HK-2 (cell line): Measurements from ENCODE around the gene NKX1-1.

Experiments
- DNase-seq: peaks from one replicate; pipeline ENCODE4 v3.0.0-alpha.2; 2018; ENCODE audit not compliant: unreplicated experiment

The NKX1-1 gene

DNA sequence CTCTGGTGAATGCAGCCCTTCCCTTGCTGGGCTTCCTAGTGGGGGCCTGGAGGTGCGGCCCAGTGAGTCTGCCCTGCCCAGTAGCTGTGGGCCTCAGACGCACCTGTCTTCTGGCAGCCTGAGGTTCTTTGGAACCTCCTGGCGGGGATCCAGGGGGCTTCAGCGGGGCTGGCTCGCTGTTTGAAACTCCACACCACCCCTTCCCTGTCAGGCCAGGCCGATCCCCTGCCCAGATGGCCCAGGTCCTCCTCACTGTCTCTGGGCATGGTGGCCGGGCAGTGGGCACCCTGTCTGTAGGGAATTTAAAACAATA is 10.7 kb upstream of the NKX1-1 start:
- DNase-seq = no peak

DNA sequence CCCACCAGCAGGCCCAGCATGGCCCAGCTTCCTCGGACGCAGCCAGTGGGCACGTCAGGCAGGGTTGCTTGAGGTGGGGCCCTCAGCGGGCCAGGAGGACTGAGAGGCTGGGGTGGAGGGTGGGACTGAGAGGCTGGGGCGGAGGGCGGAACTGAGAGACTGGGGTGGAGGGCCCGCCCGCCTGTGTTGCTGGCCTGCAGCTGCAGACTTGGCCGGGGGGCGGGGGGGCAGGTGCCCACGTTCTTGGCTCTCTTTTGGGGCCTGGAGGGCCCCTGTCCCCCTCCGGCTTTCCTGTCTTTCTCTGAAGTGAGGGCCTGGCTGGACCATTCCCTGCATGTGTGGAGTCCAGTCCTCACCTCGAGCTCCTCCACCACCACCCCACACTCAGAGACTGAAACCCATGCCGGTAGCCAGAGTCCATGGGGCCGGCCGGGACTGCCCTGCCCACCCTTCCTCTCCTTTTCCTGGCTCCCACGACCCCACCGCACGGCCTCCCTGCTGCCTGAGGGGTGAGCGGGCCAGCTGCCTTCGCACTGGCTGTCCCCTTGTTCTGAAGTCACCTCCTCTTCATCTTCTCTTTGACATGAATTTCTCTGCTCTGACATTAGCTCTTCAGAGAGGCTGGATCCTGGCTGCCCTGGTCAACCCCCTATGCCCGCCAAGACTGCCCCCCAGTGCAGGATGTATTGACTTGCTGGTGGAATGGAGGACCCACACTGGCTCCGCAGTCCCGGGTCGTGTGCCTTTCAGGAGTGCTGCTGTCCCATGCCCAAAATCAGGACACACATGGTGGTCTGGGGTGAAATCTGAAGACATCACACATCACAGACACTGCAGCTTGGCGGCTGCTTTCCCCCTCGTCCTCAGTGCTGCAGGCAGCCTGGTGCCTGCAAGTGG is 10.1 kb upstream of the NKX1-1 start:
- DNase-seq = no peak

DNA sequence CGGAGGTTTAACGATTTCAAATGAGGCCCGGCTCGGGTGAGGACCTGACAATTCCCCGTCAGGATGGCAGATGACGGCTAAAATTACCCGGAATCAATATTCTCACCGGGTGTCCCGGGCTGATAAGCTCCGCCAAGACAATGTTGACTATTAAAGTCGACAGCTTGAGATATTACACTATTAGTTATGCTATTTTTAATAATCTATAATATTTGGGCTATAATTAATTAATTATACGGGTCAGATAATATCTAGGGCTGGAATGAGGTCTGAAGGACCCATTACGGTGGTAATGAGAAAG is 9.4 kb upstream of the NKX1-1 start:
- no peak for DNase-seq

DNA sequence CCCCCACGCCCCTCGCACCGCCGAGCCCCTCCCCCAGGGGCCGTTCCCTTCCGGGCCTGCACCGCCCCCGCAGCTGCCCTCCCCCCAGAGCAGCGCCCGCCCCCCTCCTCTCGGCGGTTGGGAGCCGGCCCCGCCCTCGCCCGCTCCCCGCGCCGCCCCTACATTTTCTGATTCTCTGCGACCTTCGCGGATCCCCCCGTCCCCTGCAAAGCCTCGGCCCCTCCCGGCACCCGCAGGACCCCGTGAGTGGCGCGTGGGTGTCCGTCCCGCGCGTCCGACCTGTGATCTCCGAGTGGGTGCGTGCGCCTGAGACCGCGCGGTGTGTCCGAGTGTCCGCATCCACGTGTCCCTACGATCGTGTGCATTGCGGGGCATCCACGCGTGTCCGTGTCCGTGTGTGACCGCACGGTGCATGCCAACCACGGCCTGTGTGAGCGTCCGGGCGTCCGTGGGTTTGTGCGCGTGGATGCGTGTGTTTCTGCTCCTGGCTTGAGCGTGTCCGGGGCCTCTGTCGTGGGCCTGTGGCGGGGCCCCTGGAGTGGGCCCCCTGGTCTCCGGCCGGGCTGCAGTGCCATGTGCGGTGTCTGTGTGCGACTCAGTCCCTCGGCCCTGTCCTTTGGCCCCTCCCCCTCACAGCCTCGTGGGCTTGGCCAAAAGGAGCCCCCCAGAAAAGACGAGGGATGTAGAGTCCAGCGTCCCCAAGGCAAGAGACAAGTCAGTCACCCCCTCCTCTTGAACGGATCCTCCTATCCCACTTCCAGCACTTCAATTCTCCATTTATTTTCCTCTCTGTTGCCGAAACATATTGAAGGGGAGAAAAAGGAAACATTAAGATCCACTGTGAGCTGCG is 8.8 kb upstream of the NKX1-1 start:
- no peak for DNase-seq

DNA sequence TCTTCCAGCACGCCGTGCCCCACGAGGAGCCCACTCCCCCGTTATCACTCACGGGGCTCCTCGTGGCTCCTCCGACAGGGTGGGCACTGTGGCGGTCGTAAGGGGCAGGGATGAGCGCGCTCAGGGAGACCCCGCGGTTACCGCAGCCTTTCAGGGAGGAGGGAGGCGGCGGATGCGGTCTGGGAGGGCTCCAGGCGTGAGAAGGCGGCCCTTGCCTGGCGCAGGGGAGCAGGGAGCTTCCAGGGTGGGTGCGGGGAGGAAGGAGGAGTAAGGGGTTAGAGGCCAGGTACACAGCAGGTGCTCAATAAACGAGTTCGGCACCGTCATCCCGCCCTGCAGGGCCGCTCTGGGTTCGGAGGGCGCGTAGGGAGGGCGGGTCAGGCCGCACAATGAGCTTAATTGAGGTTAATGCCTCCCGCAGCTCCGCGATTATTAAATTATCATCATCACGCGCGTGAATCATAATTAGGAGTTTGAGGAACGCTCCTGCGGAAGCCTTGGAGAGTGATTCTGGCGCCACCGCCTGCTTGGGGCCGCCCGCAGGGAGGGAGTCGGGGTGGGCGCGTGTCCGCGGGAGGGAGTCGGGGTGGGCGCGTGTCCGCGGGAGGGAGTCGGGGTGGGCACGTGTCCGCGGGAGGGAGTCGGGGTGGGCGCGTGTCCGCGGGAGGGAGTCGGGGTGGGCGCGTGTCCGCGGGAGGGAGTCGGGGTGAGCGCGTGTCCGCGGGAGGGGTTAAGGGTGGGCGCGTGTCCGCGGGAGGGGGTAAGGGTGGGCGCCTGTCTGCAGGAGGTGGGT is 7.6 kb upstream of the NKX1-1 start:
- no peak for DNase-seq

DNA sequence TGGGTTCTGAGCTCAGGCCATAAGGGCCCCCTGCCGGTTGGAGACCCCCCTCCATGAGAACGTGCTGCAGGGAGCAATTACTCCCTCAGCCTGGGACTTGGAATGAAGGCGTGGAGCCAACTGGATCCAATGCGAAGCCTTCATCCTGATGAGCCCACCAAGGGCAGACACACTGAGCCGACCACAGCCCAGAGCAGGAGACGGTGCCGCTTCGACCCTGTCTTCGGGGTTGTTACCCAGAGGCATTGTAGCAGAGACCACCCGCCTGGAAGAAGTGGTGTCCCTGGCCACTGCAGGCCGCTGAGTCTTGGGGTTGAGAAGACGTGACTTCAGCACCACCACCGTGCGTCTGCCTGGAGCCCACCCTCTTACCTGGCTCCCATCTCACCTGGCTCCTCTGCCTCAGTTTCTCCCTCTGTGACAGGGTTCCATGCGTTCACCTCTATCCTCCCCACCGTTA is 7.0 kb upstream of the NKX1-1 start:
- DNase-seq = no peak

DNA sequence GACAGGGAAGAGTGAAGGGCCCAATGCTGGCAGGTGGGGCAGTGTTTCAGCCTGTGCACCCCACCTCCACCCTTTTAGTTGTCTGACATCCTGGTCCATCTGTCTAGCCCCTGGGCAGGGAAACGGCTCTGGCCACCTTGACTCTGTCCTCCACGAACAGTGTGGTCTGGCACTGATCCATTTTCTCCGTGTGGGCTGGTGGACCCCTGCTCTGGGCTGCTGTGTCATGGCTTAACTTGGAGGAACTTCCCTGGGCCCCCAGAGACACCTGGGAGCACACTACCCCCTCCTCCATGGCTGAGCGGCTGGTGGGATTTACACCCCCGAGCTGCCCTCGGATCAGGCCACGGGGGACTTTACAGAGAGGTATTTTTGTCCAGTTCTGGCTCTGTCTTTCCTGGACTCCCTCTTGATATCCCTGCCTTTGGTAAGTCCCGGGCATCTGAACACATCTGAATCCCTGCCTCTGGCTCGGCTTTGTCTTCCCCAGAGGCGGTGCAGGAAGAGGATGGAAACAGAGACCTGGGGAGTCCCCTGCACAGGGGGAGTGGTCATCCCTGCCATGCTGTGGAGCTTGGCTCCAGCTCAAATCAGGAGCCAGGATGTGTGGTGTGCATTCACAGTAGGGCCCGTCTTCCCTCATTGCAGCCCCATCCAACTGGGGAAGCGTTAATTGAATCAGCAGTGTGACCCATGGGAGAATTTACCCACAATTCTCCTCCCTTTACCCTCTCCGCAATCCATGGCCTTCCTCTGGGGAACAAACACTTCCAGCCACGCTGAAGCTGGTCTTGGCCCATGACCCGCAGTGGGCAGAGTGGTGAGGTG is 6.3 kb upstream of the NKX1-1 start:
- no peak for DNase-seq

DNA sequence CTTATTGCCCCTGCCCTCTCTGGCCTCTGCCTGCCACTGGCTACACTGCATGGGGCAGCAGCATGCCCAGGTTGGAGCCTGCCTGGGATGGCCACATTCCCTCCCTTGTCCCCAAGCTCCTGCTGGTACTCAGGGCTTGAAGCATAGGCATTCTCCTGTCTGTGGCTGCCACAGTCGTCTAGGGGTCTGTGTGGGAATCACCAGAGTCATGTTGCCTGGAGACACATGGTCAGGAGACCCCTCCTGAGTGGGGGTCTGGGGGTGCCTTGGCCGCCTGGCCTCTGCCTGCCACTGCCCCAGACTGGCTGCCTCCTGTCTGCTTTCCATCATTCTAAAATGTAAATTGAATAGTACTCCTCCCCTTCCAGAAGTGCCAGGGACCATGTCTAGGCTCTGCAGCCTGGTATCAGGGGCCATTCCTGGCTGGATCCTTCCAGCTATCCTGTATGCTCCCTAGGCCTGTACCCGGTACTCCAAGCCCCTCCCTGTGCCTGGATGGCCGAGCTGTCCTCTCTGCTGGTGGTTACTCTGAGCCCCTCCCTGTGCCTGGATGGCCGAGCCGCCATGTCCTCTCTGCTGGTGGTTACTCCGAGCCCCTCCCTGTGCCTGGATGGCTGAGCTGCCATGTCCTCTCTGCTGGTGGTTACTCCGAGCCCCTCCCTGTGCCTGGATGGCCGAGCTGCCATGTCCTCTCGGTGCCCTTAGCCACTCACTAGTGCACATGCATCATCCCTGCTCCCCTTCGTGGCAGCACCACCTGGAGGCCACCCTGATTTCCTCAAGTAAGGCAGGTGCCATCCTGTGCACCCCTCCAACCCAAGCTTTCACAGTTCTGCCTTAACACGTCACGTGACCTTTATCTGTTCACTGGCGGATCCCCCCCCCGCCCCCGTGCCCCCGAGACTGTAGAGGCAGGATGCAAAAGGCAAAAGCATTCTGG is 5.5 kb upstream of the NKX1-1 start:
- DNase-seq = no peak

DNA sequence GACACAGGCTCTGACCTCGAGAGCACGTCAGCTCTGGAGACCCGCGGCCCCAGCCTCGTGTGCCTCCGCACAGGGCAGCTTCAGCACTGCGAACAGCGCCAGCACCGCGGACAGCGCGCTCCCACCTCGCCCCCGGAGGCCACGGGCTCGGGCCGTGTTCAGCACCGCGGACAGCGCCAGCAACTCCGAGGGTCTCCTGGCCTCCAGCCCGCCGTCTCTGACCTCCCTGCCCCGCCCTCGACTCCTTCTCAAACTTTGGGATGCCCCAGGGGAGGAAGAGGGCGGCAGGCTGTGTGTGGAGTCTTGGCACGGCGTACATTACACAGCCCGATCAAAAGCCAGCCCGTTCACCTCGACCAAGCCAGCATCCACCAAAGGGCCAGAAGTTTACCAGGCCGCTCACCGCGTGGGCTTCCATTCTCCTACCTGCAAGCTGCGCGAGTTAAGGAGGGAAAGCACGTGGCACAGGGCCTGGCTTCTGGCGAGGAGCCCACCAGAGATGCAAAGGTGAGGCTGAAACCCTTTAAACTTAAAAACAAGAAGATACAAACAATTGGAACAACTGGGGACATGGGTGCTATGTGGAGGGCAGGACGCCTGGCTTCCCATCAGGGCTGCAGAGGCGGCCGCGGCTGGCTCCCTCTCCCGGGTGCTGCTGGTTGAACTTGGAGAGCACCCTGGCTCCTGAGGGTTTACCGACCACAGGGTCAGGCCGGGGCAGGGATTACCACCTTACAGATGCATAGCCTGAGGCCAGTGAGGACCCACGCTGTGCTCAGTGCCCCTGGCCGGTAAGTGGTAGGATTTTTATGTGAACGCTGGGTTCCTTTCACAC is 4.5 kb upstream of the NKX1-1 start:
- peak; percentile 76 for DNase-seq

DNA sequence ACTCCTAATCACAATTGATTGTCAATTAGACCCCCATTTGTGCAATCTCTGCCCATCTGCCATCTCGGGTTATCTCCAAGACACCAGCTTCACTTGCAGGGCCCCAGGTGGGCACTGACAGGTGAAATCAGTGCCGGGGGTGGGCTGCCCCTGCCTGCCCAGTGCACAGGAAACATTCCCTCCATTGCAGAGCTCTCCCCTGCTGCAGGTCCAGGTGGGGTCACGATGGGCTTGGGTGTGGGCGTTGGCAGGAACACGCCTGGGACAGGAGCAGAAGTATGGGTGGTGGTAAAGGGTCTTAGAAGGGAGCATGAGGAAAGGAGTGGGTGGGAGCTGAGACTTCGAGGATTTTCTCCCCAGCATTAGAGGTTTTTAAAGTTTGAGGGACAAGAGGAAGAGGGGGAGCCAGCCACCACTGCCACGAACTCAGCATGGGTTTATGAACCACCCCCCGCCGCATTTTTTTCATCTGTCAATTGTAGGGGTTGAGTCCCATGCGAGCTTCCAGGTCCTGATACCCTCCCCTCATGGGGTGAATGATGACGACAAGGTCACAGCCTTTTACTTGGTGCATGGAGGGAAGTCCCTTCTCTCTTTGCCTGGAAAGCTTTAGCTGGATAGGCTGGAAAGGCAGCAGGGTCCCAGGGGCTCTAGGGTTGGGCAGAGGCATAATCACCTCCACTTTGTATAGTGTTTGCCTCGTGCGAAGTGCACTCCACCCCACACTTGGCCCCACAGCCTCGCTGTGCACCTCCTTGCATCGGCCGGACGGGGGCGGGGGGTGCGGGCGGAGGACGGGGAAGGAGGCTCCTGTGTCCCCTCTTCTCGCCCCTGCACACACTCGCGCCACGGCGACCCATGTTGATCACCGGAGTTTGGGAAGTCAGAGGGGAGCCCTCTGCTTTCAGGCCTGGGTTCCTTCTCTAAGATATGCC is 3.5 kb upstream of the NKX1-1 start:
- DNase-seq = no peak

DNA sequence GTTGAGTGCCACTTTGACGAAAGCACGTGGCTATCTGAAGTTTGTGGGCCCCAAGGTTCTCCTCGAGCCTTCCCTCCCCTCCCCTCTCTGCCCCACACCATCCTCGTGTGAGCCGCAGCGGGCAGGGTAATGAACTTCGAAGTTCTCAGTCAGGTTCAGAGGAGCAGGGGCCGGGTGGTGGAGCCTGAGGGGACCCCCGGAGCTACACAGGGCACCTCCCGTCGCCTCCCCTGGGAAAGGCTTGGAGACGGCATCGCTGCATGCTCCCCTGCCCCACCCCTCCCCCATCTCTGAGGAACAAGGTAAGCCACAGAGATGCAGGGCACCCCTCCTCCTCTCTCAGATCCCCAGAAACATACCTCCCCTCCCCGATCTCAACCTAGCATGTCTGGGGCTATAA is 2.8 kb upstream of the NKX1-1 start:
- no peak for DNase-seq

DNA sequence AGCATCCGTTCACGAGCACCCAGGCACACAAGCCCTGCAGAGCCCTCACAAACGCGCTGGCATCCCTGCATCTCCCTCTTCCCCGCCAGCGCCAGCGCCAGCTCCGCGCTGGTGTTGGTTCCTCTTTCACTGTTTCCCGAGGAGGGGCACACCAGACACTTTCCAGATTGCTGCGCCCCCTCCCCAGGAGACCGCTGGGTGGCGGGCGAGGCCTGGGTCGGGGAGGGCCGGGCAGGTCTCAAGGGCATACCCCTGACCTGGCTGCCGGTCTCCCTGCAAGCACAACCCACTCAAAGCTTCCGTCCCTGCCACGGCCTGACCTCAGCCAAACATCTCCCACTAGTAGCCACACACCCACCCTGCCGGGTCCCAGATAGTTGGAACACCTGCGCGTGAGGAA is 2.2 kb upstream of the NKX1-1 start:
- no peak for DNase-seq

DNA sequence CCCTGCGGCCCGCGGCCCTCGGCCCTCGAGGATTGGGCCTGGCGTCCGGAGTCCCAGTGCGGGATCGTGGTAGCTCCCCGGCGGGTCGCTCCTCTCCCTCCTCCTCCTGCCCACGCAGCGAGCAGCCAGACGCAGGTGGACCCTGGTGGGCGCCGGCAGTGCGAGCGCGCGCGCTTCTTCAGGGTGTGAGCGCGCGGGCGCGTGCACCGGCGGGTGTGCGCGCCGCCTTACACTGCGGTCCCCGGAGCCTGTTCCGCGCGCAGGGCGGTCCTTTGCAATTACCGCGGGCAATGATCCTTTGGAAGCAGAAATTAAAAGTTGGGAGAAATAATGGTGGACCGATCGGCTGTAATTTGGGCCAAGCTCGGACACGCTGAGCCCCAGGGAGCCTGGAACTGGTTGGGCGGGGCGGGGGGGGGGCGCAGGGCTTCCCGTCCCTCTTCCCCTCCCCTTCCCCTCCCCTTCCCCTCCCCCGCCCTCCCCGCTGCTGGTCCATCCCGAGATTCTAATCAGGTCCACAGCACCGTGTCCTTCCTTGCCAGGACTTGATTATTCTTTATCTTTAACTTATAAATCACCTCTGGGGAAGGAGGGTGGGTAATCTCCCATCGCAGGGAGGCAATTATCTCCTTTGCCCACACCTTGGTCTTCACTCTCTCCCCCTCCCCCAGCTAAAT is 1.6 kb upstream of the NKX1-1 start:
- no peak for DNase-seq

DNA sequence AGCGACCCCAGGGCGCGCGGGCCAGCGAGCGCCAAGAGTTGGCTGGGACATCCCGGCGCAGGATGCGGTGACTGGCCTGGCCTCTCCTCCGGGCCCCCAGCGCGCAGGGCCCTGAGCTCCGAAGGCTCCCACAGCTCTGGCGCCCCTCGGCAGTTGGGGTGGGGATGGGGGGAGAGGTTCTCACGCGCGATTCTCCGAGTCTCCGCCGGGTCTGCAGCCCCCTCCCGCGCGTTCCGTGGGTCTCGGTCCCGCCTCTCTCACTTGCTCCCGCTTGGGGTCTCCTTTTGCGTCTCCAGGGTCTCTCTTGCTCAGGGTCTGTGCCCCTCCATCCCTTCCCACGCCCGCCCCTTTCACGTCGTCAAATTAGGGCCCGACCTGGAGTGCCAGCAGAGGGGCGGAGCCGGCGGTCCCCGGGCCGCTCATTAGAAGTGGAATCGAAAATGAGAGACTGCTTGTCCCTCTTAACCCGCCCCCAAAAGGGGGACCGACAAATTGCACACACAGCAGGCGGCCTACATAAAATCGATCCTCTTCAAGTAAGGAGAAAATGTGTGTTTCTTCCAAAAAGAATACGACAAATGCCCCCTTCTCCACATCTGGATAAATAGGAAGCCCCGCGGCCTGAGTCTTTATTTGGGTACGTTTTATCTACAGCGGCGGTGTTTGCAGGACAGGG is 877 bp upstream of the NKX1-1 start:
- DNase-seq = no peak

DNA sequence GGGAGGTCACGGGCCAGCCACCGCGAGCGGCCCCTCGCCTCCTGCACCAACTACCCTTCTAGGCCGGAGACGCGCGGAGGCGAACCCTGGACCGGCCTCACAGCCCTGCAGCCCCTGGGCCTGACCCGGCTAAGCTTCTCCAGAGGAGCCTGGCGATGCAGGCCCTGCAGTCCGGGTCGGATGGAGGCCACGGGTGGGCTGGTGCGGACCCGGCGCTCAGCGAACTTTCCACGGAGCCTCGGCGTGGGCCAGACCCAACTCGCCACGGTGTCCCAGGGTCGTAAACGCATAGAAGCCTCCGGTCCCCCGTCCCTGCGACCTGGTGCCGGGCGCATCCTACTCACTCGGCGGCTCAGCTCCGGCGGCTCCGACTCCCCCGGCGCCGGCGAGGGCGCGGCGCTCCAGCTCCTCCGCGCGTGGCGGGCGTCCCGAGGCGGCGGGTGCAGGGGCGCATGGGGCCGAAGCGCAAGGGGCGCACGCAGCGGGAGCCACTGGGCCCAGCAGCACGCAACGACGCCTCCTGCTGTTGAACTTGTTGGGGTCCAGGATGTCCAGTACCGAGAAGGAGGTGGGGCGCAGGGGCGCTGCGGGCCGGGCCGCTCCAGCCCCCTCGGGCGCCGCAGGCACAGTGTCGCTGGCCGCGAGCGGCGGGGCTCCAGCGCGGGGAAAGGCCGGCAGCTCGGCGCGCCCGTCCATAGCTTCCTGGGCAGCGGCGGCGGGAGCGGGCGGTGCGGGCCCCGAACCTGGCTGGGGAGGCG is 427 bp downstream of the NKX1-1 start:
- DNase-seq = no peak

DNA sequence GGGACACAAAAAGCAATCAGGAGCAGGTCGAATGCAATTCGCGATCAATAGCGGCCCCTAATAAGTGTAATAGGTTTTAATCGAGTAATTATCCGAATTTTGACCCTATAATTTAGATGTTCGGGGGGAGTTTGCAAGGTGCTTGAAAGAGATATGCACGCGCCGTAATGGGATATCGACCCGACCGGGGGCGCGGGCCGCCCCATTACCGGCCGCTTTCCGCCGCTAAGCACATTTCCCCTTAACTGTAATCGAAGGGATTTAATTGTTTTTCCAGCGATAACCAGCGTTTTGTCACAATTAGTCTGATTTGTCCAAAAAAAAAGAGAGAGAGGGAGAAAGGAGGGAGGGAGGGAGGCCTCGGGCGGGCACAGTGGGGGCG is 997 bp downstream of the NKX1-1 start:
- no peak for DNase-seq
